GM23338 (cell line): ENCODE measurements around the gene STX5.

ENCODE experiments used
- CREB1 ChIP-seq: fragments of 250-450 bp; sonication (Bioruptor Pico); IDR thresholded peaks from 2 replicates; pipeline ENCODE4 v1.5.0; 2020; ENCODE audit warnings: low read depth, mild to moderate bottlenecking, moderate library complexity
- EZH2 ChIP-seq: fragments of 200-600 bp; sonication (generic); IDR thresholded peaks from one replicate; pipeline ENCODE4 v1.8.0; 2017; ENCODE audit warnings: antibody characterized with exemption, mild to moderate bottlenecking, low read depth; ENCODE audit not compliant: unreplicated experiment
- EZH2phosphoT487 ChIP-seq: fragments of 200-600 bp; sonication (generic); IDR thresholded peaks from one replicate; pipeline ENCODE4 v1.8.1; 2018; ENCODE audit warnings: antibody characterized with exemption; ENCODE audit not compliant: unreplicated experiment
- JUNB ChIP-seq: IDR thresholded peaks from one replicate; pipeline ENCODE4 v1.6.1; 2016; ENCODE audit warnings: antibody characterized with exemption; ENCODE audit not compliant: unreplicated experiment
- NANOG ChIP-seq: IDR thresholded peaks from 2 replicates; pipeline ENCODE4 v1.6.1; 2016; ENCODE audit warnings: antibody characterized with exemption, borderline replicate concordance
- POLR2AphosphoS5 ChIP-seq: IDR thresholded peaks from 2 replicates; pipeline ENCODE4 v1.6.1; 2016; ENCODE audit warnings: antibody characterized with exemption, low read depth
- ZNF114 ChIP-seq: fragments of 250-450 bp; sonication (Bioruptor Pico); IDR thresholded peaks from 2 replicates; pipeline ENCODE4 v1.5.0; 2020; ENCODE audit warnings: mild to moderate bottlenecking, moderate library complexity
- ZNF331 ChIP-seq: fragments of 250-450 bp; sonication (Bioruptor Pico); IDR thresholded peaks from 2 replicates; pipeline ENCODE4 v1.5.0; 2020; ENCODE audit warnings: low read depth, mild to moderate bottlenecking, moderate library complexity
- TF ChIP-seq, protein P1 (sequence below): IDR thresholded peaks from one replicate; pipeline ENCODE4 v1.6.1; 2018; ENCODE audit warnings: antibody characterized with exemption; ENCODE audit not compliant: unreplicated experiment
- TF ChIP-seq, protein P2 (sequence below), 2 experiments: fragments of 200-600 bp in 1 of 2; sonication (generic) in 1 of 2; conservative IDR thresholded peaks; 2 replicates each; pipeline versions ENCODE4 v1.5.1 to v1.6.1; 2016 to 2017; ENCODE audit warnings: antibody characterized with exemption in 2 of 2, low read depth in 2 of 2, mild to moderate bottlenecking in 2 of 2, moderate library complexity in 1 of 2
- TF ChIP-seq, protein P3 (sequence below): fragments of 250-450 bp; sonication (Bioruptor Pico); IDR thresholded peaks from 2 replicates; pipeline ENCODE4 v1.5.0; 2020; ENCODE audit warnings: mild to moderate bottlenecking, moderate library complexity
- TF ChIP-seq, protein P4 (sequence below): IDR thresholded peaks from 2 replicates; pipeline ENCODE4 v1.6.1; 2016; ENCODE audit warnings: antibody characterized with exemption

DNA sequence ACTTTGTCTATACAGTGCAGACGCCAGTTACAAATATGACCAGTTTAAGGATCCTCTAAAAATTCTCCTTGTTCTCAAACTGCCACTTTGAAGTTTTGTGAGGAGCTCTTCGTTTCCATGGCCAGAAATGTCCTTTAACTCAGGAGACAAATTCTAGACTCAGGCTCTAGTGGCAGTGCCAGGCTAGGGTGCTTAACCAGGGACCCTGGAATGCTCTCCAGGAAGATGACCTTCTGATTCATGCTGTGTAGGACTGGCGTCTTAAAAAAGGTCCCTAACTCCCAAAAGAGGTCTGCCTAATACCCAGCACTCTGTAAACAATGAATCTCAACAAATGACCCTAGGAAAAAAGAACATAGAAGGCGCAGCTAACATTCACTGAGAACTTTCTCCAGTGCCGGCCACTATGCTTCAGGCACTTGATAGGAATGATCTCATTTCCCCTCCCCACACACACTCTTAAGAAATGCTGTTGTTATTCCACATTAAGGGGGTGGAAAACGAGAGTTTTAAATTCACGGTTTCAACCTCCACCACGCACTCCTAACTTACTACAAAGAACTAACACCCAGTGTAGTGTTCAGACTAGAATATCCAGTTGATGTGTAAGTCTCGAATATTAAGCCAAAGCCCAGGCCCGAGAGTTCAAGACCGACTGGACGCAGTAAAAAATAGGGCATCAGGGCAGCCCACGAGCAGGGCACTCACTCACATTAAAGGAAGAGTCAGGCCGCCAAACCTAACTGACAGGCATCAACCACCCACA lies 27.4 kb downstream of the STX5 start:
- TF ChIP-seq, protein P1, sequence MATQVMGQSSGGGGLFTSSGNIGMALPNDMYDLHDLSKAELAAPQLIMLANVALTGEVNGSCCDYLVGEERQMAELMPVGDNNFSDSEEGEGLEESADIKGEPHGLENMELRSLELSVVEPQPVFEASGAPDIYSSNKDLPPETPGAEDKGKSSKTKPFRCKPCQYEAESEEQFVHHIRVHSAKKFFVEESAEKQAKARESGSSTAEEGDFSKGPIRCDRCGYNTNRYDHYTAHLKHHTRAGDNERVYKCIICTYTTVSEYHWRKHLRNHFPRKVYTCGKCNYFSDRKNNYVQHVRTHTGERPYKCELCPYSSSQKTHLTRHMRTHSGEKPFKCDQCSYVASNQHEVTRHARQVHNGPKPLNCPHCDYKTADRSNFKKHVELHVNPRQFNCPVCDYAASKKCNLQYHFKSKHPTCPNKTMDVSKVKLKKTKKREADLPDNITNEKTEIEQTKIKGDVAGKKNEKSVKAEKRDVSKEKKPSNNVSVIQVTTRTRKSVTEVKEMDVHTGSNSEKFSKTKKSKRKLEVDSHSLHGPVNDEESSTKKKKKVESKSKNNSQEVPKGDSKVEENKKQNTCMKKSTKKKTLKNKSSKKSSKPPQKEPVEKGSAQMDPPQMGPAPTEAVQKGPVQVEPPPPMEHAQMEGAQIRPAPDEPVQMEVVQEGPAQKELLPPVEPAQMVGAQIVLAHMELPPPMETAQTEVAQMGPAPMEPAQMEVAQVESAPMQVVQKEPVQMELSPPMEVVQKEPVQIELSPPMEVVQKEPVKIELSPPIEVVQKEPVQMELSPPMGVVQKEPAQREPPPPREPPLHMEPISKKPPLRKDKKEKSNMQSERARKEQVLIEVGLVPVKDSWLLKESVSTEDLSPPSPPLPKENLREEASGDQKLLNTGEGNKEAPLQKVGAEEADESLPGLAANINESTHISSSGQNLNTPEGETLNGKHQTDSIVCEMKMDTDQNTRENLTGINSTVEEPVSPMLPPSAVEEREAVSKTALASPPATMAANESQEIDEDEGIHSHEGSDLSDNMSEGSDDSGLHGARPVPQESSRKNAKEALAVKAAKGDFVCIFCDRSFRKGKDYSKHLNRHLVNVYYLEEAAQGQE, result no peak
- TF ChIP-seq, protein P2, sequence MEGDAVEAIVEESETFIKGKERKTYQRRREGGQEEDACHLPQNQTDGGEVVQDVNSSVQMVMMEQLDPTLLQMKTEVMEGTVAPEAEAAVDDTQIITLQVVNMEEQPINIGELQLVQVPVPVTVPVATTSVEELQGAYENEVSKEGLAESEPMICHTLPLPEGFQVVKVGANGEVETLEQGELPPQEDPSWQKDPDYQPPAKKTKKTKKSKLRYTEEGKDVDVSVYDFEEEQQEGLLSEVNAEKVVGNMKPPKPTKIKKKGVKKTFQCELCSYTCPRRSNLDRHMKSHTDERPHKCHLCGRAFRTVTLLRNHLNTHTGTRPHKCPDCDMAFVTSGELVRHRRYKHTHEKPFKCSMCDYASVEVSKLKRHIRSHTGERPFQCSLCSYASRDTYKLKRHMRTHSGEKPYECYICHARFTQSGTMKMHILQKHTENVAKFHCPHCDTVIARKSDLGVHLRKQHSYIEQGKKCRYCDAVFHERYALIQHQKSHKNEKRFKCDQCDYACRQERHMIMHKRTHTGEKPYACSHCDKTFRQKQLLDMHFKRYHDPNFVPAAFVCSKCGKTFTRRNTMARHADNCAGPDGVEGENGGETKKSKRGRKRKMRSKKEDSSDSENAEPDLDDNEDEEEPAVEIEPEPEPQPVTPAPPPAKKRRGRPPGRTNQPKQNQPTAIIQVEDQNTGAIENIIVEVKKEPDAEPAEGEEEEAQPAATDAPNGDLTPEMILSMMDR (conservative IDR thresholded peaks at IDR 0.05; ENCODE audit: low read depth in 2 of 2), result no peak
- no peak for TF ChIP-seq EZH2
- no peak for TF ChIP-seq POLR2AphosphoS5
- TF ChIP-seq, protein P3, sequence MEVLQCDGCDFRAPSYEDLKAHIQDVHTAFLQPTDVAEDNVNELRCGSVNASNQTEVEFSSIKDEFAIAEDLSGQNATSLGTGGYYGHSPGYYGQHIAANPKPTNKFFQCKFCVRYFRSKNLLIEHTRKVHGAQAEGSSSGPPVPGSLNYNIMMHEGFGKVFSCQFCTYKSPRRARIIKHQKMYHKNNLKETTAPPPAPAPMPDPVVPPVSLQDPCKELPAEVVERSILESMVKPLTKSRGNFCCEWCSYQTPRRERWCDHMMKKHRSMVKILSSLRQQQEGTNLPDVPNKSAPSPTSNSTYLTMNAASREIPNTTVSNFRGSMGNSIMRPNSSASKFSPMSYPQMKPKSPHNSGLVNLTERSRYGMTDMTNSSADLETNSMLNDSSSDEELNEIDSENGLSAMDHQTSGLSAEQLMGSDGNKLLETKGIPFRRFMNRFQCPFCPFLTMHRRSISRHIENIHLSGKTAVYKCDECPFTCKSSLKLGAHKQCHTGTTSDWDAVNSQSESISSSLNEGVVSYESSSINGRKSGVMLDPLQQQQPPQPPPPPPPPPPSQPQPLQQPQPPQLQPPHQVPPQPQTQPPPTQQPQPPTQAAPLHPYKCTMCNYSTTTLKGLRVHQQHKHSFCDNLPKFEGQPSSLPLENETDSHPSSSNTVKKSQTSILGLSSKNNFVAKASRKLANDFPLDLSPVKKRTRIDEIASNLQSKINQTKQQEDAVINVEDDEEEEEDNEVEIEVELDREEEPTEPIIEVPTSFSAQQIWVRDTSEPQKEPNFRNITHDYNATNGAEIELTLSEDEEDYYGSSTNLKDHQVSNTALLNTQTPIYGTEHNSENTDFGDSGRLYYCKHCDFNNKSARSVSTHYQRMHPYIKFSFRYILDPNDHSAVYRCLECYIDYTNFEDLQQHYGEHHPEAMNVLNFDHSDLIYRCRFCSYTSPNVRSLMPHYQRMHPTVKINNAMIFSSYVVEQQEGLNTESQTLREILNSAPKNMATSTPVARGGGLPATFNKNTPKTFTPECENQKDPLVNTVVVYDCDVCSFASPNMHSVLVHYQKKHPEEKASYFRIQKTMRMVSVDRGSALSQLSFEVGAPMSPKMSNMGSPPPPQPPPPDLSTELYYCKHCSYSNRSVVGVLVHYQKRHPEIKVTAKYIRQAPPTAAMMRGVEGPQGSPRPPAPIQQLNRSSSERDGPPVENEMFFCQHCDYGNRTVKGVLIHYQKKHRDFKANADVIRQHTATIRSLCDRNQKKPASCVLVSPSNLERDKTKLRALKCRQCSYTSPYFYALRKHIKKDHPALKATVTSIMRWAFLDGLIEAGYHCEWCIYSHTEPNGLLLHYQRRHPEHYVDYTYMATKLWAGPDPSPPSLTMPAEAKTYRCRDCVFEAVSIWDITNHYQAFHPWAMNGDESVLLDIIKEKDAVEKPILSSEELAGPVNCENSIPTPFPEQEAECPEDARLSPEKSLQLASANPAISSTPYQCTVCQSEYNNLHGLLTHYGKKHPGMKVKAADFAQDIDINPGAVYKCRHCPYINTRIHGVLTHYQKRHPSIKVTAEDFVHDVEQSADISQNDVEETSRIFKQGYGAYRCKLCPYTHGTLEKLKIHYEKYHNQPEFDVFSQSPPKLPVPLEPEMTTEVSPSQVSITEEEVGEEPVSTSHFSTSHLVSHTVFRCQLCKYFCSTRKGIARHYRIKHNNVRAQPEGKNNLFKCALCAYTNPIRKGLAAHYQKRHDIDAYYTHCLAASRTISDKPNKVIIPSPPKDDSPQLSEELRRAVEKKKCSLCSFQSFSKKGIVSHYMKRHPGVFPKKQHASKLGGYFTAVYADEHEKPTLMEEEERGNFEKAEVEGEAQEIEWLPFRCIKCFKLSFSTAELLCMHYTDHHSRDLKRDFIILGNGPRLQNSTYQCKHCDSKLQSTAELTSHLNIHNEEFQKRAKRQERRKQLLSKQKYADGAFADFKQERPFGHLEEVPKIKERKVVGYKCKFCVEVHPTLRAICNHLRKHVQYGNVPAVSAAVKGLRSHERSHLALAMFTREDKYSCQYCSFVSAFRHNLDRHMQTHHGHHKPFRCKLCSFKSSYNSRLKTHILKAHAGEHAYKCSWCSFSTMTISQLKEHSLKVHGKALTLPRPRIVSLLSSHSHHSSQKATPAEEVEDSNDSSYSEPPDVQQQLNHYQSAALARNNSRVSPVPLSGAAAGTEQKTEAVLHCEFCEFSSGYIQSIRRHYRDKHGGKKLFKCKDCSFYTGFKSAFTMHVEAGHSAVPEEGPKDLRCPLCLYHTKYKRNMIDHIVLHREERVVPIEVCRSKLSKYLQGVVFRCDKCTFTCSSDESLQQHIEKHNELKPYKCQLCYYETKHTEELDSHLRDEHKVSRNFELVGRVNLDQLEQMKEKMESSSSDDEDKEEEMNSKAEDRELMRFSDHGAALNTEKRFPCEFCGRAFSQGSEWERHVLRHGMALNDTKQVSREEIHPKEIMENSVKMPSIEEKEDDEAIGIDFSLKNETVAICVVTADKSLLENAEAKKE (CRISPR knock-in tag), result no peak
- no peak for TF ChIP-seq CREB1 (CRISPR knock-in tag)
- no peak for TF ChIP-seq EZH2phosphoT487
- no peak for TF ChIP-seq JUNB
- TF ChIP-seq ZNF331 (CRISPR knock-in tag), result no peak
- TF ChIP-seq NANOG, result no peak
- no peak for TF ChIP-seq ZNF114
- TF ChIP-seq, protein P4, sequence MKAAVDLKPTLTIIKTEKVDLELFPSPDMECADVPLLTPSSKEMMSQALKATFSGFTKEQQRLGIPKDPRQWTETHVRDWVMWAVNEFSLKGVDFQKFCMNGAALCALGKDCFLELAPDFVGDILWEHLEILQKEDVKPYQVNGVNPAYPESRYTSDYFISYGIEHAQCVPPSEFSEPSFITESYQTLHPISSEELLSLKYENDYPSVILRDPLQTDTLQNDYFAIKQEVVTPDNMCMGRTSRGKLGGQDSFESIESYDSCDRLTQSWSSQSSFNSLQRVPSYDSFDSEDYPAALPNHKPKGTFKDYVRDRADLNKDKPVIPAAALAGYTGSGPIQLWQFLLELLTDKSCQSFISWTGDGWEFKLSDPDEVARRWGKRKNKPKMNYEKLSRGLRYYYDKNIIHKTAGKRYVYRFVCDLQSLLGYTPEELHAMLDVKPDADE, result no peak
